HepG2 (cell line): ENCODE results near the gene ADM. TPM values are rescaled to one million over a fixed set of nuclear protein-coding genes. Genes with fewer than 3 reads are reported as not detected.

Experiments
- ARID2 ChIP-seq: sonication (generic); formaldehyde crosslinking; IDR thresholded peaks from 2 replicates; pipeline ENCODE4 v1.8.1; 2022; ENCODE audit warnings: mild to moderate bottlenecking, missing genetic modification reagents, borderline replicate concordance
- BORCS8-MEF2B ChIP-seq: sonication (generic); formaldehyde crosslinking; IDR thresholded peaks from 2 replicates; pipeline ENCODE4 v1.8.0; 2022; ENCODE audit warnings: mild to moderate bottlenecking, missing genetic modification reagents
- FOXP1 ChIP-seq, 2 experiments: fragments of 450-650 bp in 1 of 2; IDR thresholded peaks; 2 replicates each; pipeline ENCODE4 v1.6.1; 2017 to 2018; ENCODE audit warnings: antibody characterized with exemption in 1 of 2
- GABPB1 ChIP-seq: IDR thresholded peaks from 2 replicates; pipeline ENCODE4 v1.6.1; 2016; ENCODE audit warnings: mild to moderate bottlenecking, missing genetic modification reagents, moderate library complexity, missing compliant biosample characterization
- MAFG ChIP-seq: sonication (generic); formaldehyde crosslinking; IDR thresholded peaks from 2 replicates; pipeline ENCODE4 v1.5.1; 2020; ENCODE audit warnings: mild to moderate bottlenecking, missing genetic modification reagents
- ONECUT2 ChIP-seq: sonication (generic); formaldehyde crosslinking; IDR thresholded peaks from 2 replicates; pipeline ENCODE4 v1.4.0; 2020; ENCODE audit warnings: missing genetic modification reagents
- RFXAP ChIP-seq: sonication (generic); formaldehyde crosslinking; IDR thresholded peaks from 2 replicates; pipeline ENCODE4 v1.4.0; 2020; ENCODE audit warnings: missing genetic modification reagents, borderline replicate concordance
- STAG1 ChIP-seq: sonication (generic); formaldehyde crosslinking; IDR thresholded peaks from 2 replicates; pipeline ENCODE4 v1.4.0; 2020; ENCODE audit warnings: missing genetic modification reagents
- THAP11 ChIP-seq: IDR thresholded peaks from 2 replicates; pipeline ENCODE4 v1.6.1; 2016; ENCODE audit warnings: missing biosample characterization, missing genetic modification reagents
- ZNF235 ChIP-seq: sonication (generic); formaldehyde crosslinking; IDR thresholded peaks from 2 replicates; pipeline ENCODE4 v1.8.1; 2023; ENCODE audit warnings: mild to moderate bottlenecking, missing genetic modification reagents, borderline replicate concordance
- ZNF292 ChIP-seq: sonication (generic); formaldehyde crosslinking; IDR thresholded peaks from 2 replicates; pipeline ENCODE4 v1.8.1; 2022; ENCODE audit warnings: mild to moderate bottlenecking, low read depth, missing genetic modification reagents, borderline replicate concordance
- ZNF30 ChIP-seq: sonication (generic); formaldehyde crosslinking; IDR thresholded peaks from 2 replicates; pipeline ENCODE4 v1.5.0; 2020; ENCODE audit warnings: mild to moderate bottlenecking, missing genetic modification reagents
- ZNF446 ChIP-seq: sonication (generic); formaldehyde crosslinking; IDR thresholded peaks from 2 replicates; pipeline ENCODE4 v1.5.0; 2020; ENCODE audit warnings: mild to moderate bottlenecking, missing genetic modification reagents
- ZNF572 ChIP-seq: sonication (generic); formaldehyde crosslinking; IDR thresholded peaks from 2 replicates; pipeline ENCODE4 v1.5.1; 2020; ENCODE audit warnings: mild to moderate bottlenecking, missing genetic modification reagents
- ZNF577 ChIP-seq: sonication (generic); formaldehyde crosslinking; IDR thresholded peaks from 2 replicates; pipeline ENCODE4 v1.4.0; 2020; ENCODE audit warnings: mild to moderate bottlenecking, low read depth, missing genetic modification reagents, borderline replicate concordance
- ZNF883 ChIP-seq: sonication (generic); formaldehyde crosslinking; IDR thresholded peaks from 2 replicates; pipeline ENCODE4 v1.5.1; 2020; ENCODE audit warnings: mild to moderate bottlenecking, missing genetic modification reagents; ENCODE audit errors: not compliant biosample characterization
- ZSCAN21 ChIP-seq: sonication (generic); formaldehyde crosslinking; IDR thresholded peaks from 2 replicates; pipeline ENCODE4 v1.8.0; 2022; ENCODE audit warnings: mild to moderate bottlenecking, missing genetic modification reagents, moderate library complexity, borderline replicate concordance
- polyA plus RNA-seq, 8 experiments: library from polyadenylated mRNA; depleted of rRNA in 3 of 8; stranded (reverse) in 7 of 8; unstranded in 1 of 8; fragments of >200 nt; fragmentation: Illumina TruSeq in 4 of 8; extraction: Trizol in 4 of 8; gene quantifications; 2 replicates each; pipeline versions ENCODE4 v1.2.1 to v1.2.3, GENCODE V29; 2011 to 2016; ENCODE audit warnings: low read depth in 4 of 8, missing spikeins in 1 of 8, mixed read lengths in 1 of 8; ENCODE audit not compliant: insufficient read depth in 1 of 8
- total RNA-seq, 5 experiments: library from RNA; depleted of rRNA; stranded (reverse); fragments of >200 nt; fragmentation: Illumina TruSeq; extraction: Trizol; gene quantifications; 2 replicates each; pipeline ENCODE4 v1.2.3, GENCODE V29; 2016; ENCODE audit warnings: low read depth in 1 of 5
- TF ChIP-seq, protein P1 (sequence below): sonication (generic); formaldehyde crosslinking; IDR thresholded peaks from 2 replicates; pipeline ENCODE4 v1.4.0; 2020; ENCODE audit warnings: missing genetic modification reagents
- TF ChIP-seq, protein P2 (sequence below): IDR thresholded peaks from 2 replicates; pipeline ENCODE4 v1.6.1; 2016
- TF ChIP-seq, protein P3 (sequence below): sonication (generic); formaldehyde crosslinking; IDR thresholded peaks from 2 replicates; pipeline ENCODE4 v1.8.1; 2023; ENCODE audit warnings: mild to moderate bottlenecking, moderate library complexity, missing genetic modification reagents
- TF ChIP-seq, protein P4 (sequence below): sonication (generic); formaldehyde crosslinking; IDR thresholded peaks from 2 replicates; pipeline ENCODE4 v1.9.0; 2021; ENCODE audit warnings: missing genetic modification reagents, mild to moderate bottlenecking, borderline replicate concordance
- TF ChIP-seq, protein P5 (sequence below): sonication (generic); formaldehyde crosslinking; IDR thresholded peaks from 2 replicates; pipeline ENCODE4 v1.8.0; 2022; ENCODE audit warnings: missing genetic modification reagents, mild to moderate bottlenecking, inconsistent platforms, borderline replicate concordance
- TF ChIP-seq, protein P6 (sequence below): conservative IDR thresholded peaks from 2 replicates; pipeline ENCODE4 v1.6.1; 2018; ENCODE audit warnings: missing genetic modification reagents

ADM gene
- total and polyA plus RNA-seq, 2 of the 13 experiments (the other 11 are each of a cell fraction or from before 2014, with no cell fraction given), result 10.7 to 26.1 TPM

DNA sequence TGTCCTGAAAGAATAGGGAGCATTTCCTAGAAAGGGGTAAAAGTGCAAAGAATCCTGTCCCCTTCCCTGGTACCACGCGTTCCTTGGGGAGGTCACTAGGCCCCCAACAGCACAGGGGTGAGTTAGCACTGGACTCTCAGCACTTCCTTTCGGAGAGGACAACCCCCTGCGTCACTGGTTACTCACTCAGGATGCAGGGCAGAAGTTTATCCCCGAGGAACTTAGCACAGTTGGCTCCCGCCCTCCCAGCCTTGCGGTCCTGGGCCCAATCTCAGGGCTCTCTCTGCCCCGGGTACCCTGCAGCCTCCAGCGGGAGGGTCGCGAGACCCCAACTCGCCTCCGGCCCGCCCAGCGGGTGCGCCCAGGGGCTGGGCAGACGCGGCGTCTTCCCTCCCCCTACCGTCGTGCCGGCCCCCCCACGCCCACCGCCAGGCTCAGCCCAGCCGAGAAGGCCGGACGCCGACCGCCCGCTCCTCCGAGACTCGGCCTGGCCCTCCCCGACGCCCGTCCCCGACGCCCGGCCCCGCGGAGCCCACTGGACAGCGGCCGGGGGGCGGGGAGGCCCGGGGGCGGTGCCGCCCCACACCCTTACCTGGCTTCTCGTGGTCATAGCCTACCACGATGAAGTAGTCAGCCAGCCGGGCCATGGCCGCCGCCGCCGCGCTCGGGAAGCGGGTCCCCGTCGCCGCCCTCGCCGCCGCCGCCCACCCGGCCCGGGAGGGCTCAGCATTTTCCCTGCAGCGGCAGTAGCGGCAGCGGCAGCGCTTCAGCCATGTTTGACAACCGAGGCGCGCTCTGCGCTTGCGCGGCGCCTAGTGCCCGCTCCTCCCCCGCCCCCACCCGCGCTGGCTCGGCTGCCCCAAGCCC, 11.2 kb upstream of the ADM start, which contains the start of gene SBF2 (continued):
- TF ChIP-seq, protein P1, sequence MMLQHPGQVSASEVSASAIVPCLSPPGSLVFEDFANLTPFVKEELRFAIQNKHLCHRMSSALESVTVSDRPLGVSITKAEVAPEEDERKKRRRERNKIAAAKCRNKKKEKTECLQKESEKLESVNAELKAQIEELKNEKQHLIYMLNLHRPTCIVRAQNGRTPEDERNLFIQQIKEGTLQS (CRISPR knock-in tag), result no peak
- TF ChIP-seq, protein P2, sequence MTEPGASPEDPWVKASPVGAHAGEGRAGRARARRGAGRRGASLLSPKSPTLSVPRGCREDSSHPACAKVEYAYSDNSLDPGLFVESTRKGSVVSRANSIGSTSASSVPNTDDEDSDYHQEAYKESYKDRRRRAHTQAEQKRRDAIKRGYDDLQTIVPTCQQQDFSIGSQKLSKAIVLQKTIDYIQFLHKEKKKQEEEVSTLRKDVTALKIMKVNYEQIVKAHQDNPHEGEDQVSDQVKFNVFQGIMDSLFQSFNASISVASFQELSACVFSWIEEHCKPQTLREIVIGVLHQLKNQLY (CRISPR knock-in tag), result no peak
- TF ChIP-seq, protein P3, sequence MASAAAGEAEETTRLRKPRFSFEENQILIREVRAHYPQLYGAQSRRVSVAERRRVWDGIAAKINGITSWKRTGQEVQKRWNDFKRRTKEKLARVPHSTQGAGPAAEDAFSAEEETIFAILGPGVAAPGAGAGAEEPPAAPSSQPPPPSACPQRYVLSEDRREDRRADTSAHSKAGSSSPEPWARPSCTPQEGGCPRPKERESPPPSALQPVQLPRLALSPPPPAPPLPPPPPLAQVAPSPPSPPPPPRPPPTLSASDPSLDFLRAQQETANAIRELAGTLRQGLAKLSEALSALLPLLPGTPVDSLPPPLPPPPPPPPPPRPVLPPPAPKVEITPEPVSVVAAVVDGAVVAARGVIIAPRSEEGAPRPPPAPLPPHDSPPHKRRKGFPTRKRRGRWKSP, result no peak
- TF ChIP-seq MAFG (no peak), THAP11 (CRISPR knock-in tag) (0 out of 2 replicates have a peak, but pooled peaks have one; percentile 17), ZNF577 (CRISPR knock-in tag) (no peak), ZNF292 (no peak), FOXP1 (IDR thresholded peaks at IDR 0.05) (no peak), FOXP1 (CRISPR knock-in tag; IDR thresholded peaks at IDR 0.05) (no peak), ZSCAN21 (CRISPR knock-in tag) (peak; percentile 56; the same call in 1 of the 2 replicates), RFXAP (0 out of 2 replicates have a peak, but pooled peaks have one; percentile 55), STAG1 (0 out of 2 replicates have a peak, but pooled peaks have one; percentile 6), GABPB1 (CRISPR knock-in tag) (peak; percentile 60), BORCS8-MEF2B (CRISPR knock-in tag) (peak; percentile 54), ZNF235 (CRISPR knock-in tag) (no peak), ZNF883 (CRISPR knock-in tag) (no peak), ZNF30 (no peak), ZNF446 (0 out of 2 replicates have a peak, but pooled peaks have one; percentile 64), ARID2 (CRISPR knock-in tag) (0 out of 2 replicates have a peak, but pooled peaks have one; percentile 4), ONECUT2 (CRISPR knock-in tag) (no peak), ZNF572 (CRISPR knock-in tag) (no peak)
- TF ChIP-seq, protein P4, sequence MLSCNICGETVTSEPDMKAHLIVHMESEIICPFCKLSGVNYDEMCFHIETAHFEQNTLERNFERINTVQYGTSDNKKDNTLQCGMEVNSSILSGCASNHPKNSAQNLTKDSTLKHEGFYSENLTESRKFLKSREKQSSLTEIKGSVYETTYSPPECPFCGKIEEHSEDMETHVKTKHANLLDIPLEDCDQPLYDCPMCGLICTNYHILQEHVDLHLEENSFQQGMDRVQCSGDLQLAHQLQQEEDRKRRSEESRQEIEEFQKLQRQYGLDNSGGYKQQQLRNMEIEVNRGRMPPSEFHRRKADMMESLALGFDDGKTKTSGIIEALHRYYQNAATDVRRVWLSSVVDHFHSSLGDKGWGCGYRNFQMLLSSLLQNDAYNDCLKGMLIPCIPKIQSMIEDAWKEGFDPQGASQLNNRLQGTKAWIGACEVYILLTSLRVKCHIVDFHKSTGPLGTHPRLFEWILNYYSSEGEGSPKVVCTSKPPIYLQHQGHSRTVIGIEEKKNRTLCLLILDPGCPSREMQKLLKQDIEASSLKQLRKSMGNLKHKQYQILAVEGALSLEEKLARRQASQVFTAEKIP (CRISPR knock-in tag), result no peak
- TF ChIP-seq, protein P5, sequence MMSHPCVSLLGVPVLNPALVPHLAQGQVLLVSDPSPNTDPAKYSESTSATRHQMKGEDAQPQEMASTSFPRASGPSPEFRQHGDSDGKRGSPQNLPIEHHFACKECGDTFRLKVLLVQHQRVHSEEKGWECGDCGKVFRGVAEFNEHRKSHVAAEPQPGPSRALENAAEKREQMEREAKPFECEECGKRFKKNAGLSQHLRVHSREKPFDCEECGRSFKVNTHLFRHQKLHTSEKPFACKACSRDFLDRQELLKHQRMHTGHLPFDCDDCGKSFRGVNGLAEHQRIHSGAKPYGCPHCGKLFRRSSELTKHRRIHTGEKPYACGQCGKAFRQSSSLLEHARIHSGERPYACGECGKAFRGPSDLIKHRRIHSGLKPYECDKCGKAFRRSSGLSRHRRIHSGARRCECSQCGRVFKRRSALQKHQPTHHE, result no peak
- TF ChIP-seq, protein P6, sequence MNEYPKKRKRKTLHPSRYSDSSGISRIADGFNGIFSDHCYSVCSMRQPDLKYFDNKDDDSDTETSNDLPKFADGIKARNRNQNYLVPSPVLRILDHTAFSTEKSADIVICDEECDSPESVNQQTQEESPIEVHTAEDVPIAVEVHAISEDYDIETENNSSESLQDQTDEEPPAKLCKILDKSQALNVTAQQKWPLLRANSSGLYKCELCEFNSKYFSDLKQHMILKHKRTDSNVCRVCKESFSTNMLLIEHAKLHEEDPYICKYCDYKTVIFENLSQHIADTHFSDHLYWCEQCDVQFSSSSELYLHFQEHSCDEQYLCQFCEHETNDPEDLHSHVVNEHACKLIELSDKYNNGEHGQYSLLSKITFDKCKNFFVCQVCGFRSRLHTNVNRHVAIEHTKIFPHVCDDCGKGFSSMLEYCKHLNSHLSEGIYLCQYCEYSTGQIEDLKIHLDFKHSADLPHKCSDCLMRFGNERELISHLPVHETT (CRISPR knock-in tag), result peak; percentile 38; the same call in 1 of the 2 replicates
